Astrocyte (in vitro differentiated cells and primary cell): Measurements from ENCODE around the gene EHD4. TPM values are rescaled to one million over a fixed set of nuclear protein-coding genes. Genes with fewer than 3 reads are reported as not detected.
A peak's percentile ranks its signal among the peaks of the same experiment; 100 is the strongest.

Experiments
- DNase-seq: peaks from one replicate; pipeline ENCODE4 v3.0.0-alpha.2; 2010; ENCODE audit warnings: low read depth
- FAIRE-seq: peaks from 2 replicates; lab custom pipeline; 2011; peaks lifted over from hg19 to GRCh38; lab: Jason Lieb, UNC
- H2AFZ ChIP-seq: 2 replicates; pipeline ENCODE4 v1.6.0; 2012; ENCODE audit warnings: low read depth, low read length, inconsistent platforms
- H3K27ac ChIP-seq: 2 replicates; pipeline ENCODE4 v1.5.1; 2011; ENCODE audit warnings: low read depth, low read length, inconsistent platforms
- H3K27me3 ChIP-seq: 2 replicates; pipeline ENCODE4 v1.6.0; 2011; ENCODE audit warnings: low read length, inconsistent platforms; ENCODE audit not compliant: insufficient read depth
- H3K36me3 ChIP-seq: 2 replicates; pipeline ENCODE4 v1.5.1; 2011; ENCODE audit warnings: low read length, inconsistent platforms; ENCODE audit not compliant: insufficient read depth
- H3K4me1 ChIP-seq: 2 replicates; pipeline ENCODE4 v1.5.1; 2011; ENCODE audit warnings: low read length, inconsistent platforms; ENCODE audit not compliant: insufficient read depth
- H3K4me2 ChIP-seq: 2 replicates; pipeline ENCODE4 v1.6.0; 2012; ENCODE audit warnings: low read length, inconsistent platforms
- H3K4me3 ChIP-seq: 2 replicates; pipeline ENCODE4 v1.5.1; 2011; ENCODE audit warnings: low read depth, mild to moderate bottlenecking, low read length, inconsistent platforms; ENCODE audit not compliant: insufficient read depth
- H3K79me2 ChIP-seq: 2 replicates; pipeline ENCODE4 v1.6.0; 2012; ENCODE audit warnings: mild to moderate bottlenecking, low read length, inconsistent platforms; ENCODE audit not compliant: insufficient read depth
- H3K9ac ChIP-seq: 2 replicates; pipeline ENCODE4 v1.6.0; 2012; ENCODE audit warnings: mild to moderate bottlenecking, low read length, inconsistent platforms
- H3K9me3 ChIP-seq: 2 replicates; pipeline ENCODE4 v1.5.1; 2012; ENCODE audit warnings: low read depth, mild to moderate bottlenecking, low read length, inconsistent platforms; ENCODE audit not compliant: insufficient read depth
- H4K20me1 ChIP-seq: 2 replicates; pipeline ENCODE4 v1.6.0; 2012; ENCODE audit warnings: low read length, inconsistent platforms; ENCODE audit not compliant: insufficient read depth
- H3K27ac Mint-ChIP-seq: one replicate; pipeline ENCODE4 v1.8.0; 2021; ENCODE audit warnings: mild to moderate bottlenecking, mixed read lengths; ENCODE audit not compliant: unreplicated experiment
- H3K27me3 Mint-ChIP-seq: one replicate; pipeline ENCODE4 v1.8.0; 2021; ENCODE audit warnings: low read depth, mixed read lengths; ENCODE audit not compliant: unreplicated experiment
- H3K36me3 Mint-ChIP-seq: one replicate; pipeline ENCODE4 v1.8.0; 2021; ENCODE audit warnings: low read depth, mixed read lengths; ENCODE audit not compliant: unreplicated experiment
- H3K4me1 Mint-ChIP-seq: one replicate; pipeline ENCODE4 v1.8.0; 2021; ENCODE audit warnings: low read depth, mixed read lengths; ENCODE audit not compliant: unreplicated experiment
- H3K4me3 Mint-ChIP-seq: one replicate; pipeline ENCODE4 v1.8.0; 2021; ENCODE audit warnings: mild to moderate bottlenecking, moderate library complexity, mixed read lengths; ENCODE audit not compliant: unreplicated experiment
- H3K9me3 Mint-ChIP-seq: one replicate; pipeline ENCODE4 v1.8.0; 2021; ENCODE audit warnings: mild to moderate bottlenecking, mixed read lengths; ENCODE audit not compliant: unreplicated experiment
- CTCF ChIP-seq: IDR thresholded peaks from 2 replicates; pipeline ENCODE4 v1.5.1; 2011; ENCODE audit warnings: low read depth, mild to moderate bottlenecking, inconsistent platforms, low read length, moderate library complexity; ENCODE audit not compliant: insufficient read depth
- EZH2 ChIP-seq: IDR thresholded peaks from 2 replicates; pipeline ENCODE4 v1.6.1; 2012; ENCODE audit warnings: mild to moderate bottlenecking, low read length, inconsistent platforms; ENCODE audit not compliant: insufficient read depth
- total RNA-seq: library from RNA; stranded (reverse); gene quantifications from 2 replicates; pipeline ENCODE4 v1.2.1, GENCODE V29; 2021

Gene EHD4
- total RNA-seq, 1 donor from 2014 or later, result 46.4 TPM

DNA sequence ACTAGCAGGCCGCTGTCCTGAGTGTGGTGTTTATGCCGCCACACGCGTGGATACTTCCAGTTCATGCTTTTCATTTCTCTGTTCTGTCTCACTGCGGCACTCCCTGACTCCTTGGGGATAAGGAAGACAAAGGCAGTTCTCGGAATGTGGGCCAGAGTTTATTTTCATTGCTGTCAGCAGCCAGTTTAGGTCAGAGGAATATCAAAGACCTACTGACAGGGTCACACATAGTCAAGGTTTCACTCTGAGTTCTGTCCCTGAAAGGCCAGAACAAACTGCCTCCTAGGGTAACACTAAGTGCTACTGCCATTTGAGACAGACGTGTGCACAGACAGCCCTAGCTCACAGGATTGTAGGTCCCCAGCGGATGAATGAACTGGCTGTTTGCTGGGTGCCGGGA, 51.2 kb downstream of the EHD4 start:
- Mint-ChIP-seq H3K27me3 (no peaks in the 10 kb centered on the region), H3K27ac (peak overlapping the region; percentile 2), H3K36me3 (peaks cover 39% of the 10 kb centered on the region), H3K4me1 (peaks cover 47% of the 10 kb centered on the region), H3K9me3 (no peaks in the 10 kb centered on the region), H3K4me3 (no peak overlapping the region)
- H3K4me1 ChIP-seq, result peaks cover 54% of the 10 kb centered on the region
- H3K4me3 ChIP-seq, result no peak overlapping the region
- peaks cover 6% of the 10 kb centered on the region for H3K79me2 ChIP-seq
- H2AFZ ChIP-seq, result no peak overlapping the region
- H3K36me3 ChIP-seq, result peaks cover 12% of the 10 kb centered on the region
- FAIRE-seq (no peak), DNase-seq (peak; percentile 36)
- H3K27ac ChIP-seq, result peak overlapping the region; percentile 5
- TF ChIP-seq EZH2 (no peak), CTCF (no peak)
- peak overlapping the region; percentile 40 for H3K4me2 ChIP-seq
- peak overlapping the region; percentile 8 for H3K9ac ChIP-seq
- H4K20me1 ChIP-seq, result peaks cover 80% of the 10 kb centered on the region
- H3K27me3 ChIP-seq, result no peaks in the 10 kb centered on the region
- H3K9me3 ChIP-seq, result no peaks in the 10 kb centered on the region

DNA sequence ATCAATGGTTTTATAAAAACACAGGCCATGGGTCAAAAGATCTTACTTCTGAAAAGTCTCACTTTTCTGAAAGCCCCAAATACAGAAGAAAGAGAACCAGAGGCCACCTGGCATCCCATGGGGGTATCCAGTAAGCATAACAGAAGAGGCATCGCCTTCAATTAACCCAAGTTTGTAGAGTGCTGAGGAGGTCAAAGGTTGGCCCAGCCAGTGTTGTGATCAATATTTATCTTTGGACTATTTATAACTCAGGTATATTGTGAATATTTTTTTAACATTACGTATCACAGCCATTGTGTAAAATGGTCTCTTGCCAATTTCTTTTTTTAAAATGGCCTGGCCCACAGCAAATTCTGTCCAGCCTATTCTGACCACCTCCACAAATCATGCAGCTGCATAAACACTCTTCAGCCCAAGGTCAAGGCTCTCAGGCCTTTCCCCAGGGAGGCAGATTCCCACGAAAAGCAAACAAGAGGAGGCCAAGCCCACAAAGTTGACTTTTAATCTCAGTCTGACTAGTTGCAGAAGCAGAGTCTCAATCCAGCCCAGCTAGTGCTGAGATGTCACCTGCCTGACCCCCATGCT, 52.3 kb downstream of the EHD4 start:
- H3K4me3 ChIP-seq, result no peak overlapping the region
- FAIRE-seq (no peak), DNase-seq (peak; percentile 89)
- Mint-ChIP-seq H3K4me1 (peaks cover 58% of the 10 kb centered on the region), H3K27me3 (no peaks in the 10 kb centered on the region), H3K4me3 (no peak overlapping the region), H3K36me3 (peaks cover 39% of the 10 kb centered on the region), H3K27ac (no peak overlapping the region), H3K9me3 (no peaks in the 10 kb centered on the region)
- H4K20me1 ChIP-seq, result peaks cover 82% of the 10 kb centered on the region
- no peak overlapping the region for H2AFZ ChIP-seq
- H3K4me1 ChIP-seq, result peaks cover 53% of the 10 kb centered on the region
- H3K9ac ChIP-seq, result no peak overlapping the region
- no peaks in the 10 kb centered on the region for H3K27me3 ChIP-seq
- no peaks in the 10 kb centered on the region for H3K9me3 ChIP-seq
- peaks cover 6% of the 10 kb centered on the region for H3K79me2 ChIP-seq
- no peak for TF ChIP-seq CTCF
- no peak for TF ChIP-seq EZH2
- peaks cover 9% of the 10 kb centered on the region for H3K36me3 ChIP-seq
- peak overlapping the region; percentile 40 for H3K4me2 ChIP-seq
- H3K27ac ChIP-seq, result peak overlapping the region; percentile 43

DNA sequence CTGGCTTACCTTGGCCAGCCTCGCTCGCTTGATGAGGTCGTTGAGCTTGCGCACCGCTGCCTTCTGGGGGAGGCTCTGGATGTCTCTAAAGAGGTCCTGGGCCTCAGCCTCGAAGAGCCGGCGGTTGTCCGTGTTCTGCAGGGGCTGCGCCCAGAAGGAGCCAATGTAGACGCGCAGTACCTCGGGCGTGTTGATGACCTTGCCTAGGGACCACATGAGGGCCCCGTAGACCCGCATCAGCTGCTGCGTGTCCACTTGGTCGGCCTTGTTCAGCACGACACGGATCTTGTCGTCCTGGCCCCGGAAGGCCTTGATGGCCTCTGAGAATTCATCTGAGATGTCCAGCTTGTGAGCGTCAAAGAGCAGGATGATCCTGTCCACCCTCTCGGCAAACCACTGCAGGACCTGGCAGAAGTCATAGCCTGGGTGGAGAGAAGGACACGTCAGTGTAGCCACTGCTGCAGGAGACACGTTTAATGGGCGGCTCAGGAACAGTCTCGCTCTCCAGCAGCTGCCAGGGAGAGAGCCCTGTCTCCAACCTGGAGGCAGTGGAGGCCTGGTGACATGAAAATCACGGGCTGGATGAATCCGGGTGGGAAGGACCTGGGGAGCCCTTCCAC, 53.0 kb downstream of the EHD4 start:
- no peaks in the 10 kb centered on the region for H3K27me3 Mint-ChIP-seq
- Histone ChIP-seq H3K9ac (no peak overlapping the region), H3K27me3 (no peaks in the 10 kb centered on the region), H2AFZ (no peak overlapping the region), H3K9me3 (no peaks in the 10 kb centered on the region), H3K79me2 (peaks cover 8% of the 10 kb centered on the region), H3K4me2 (peak overlapping the region; percentile 40), H3K27ac (peak overlapping the region; percentile 43), H3K4me1 (peaks cover 53% of the 10 kb centered on the region), H3K4me3 (no peak overlapping the region), H4K20me1 (peaks cover 77% of the 10 kb centered on the region), H3K36me3 (peaks cover 8% of the 10 kb centered on the region)
- H3K4me1 Mint-ChIP-seq, result peaks cover 61% of the 10 kb centered on the region
- FAIRE-seq (no peak), DNase-seq (no peak)
- TF ChIP-seq CTCF (no peak), EZH2 (no peak)
- H3K36me3 Mint-ChIP-seq, result peaks cover 39% of the 10 kb centered on the region
- no peak overlapping the region for H3K4me3 Mint-ChIP-seq
- H3K27ac Mint-ChIP-seq, result peak overlapping the region; percentile 37
- H3K9me3 Mint-ChIP-seq, result no peaks in the 10 kb centered on the region
